Caki2 (cell line): Measurements from ENCODE around the gene LCA5L. TPM values are rescaled to one million over a fixed set of nuclear protein-coding genes. Genes with fewer than 3 reads are reported as not detected.
"Not testable (repeated sequence)": the region's sequence is repeated elsewhere in the genome, so short reads cannot be mapped to it uniquely, and the experiment has no call there.

Source experiments
- DNase-seq: peaks from one replicate; pipeline ENCODE4 v3.0.0-alpha.2; 2015; ENCODE audit warnings: low read depth
- in situ Hi-C: cut with HindIII; loops from 2 replicates; pipeline ENCODE4 v1.10.0; 2016; ENCODE audit warnings: low sequenced_read_pairs, low pct_unique_long_range_greater_than_20kb, mixed read lengths
- total RNA-seq: library from RNA; depleted of rRNA; stranded (reverse); fragments of >200 nt; shearing (Covaris generic); gene quantifications from 2 replicates; pipeline ENCODE4 v1.2.3, GENCODE V29; 2014; ENCODE audit warnings: low replicate concordance; rRNA removed

Gene LCA5L
- total RNA-seq, 1 experiment from 2014 or later = 2.6 TPM

DNA sequence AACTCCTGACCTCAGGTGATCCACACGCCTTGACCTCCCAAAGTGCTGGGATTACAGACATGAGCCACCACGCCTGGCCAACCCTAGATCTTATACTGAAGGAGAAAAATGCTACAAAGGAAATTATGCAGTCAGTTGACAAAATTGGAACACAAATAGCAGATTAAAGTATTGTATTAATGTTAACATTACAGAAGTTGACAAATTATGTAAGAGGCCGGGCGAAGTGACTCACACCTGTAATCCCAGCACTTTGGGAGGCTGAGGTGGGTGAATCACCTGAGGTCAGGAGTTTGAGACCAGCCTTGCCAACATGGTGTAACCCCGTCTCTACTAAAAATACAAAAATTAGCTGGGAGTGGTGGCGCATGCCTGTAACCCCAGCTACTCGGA, 75.7 kb downstream of the LCA5L start:
- in situ Hi-C loops, DNase-seq: not testable (repeated sequence)

DNA sequence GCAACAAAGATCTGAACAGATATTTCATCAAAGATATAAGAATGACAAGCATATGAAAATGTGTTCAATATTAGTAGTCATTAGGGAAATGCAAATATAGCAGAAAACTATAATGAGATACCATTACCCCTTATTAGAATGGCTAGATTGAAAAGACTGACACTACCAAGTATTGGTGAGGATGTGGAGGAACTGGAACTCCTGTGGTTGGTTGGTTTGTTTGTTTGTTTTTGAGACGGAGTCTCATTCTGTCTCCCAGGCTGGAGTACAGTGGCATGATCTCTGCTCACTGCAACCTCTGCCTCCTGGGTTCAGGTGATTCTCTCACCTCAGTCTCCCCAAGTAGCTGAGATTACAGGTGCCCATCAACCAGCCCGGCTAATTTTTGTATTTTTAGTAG, 77.8 kb downstream of the LCA5L start:
- in situ Hi-C loops = no loop called here
- no peak for DNase-seq

DNA sequence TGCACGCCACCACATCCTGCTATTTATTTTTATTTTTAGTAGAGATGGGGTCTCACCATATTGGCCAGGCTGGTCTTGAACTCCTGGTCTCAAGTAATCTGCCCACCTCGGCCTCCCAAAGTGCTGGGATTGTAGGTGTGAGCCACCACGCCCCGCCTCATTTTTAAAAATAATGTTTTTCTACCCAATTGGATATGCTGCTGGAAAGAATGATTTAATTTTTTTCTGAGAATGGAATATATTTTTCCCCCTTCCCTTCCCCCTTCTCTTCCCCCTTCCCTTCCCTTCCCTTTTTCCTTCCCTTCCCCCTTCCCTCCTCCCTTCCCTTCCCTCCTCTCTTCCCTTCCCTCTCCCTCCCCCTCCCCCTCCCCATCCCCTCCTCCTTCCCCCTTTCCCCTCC, 79.0 kb downstream of the LCA5L start:
- DNase-seq = no peak
- in situ Hi-C loops = no loop called here

DNA sequence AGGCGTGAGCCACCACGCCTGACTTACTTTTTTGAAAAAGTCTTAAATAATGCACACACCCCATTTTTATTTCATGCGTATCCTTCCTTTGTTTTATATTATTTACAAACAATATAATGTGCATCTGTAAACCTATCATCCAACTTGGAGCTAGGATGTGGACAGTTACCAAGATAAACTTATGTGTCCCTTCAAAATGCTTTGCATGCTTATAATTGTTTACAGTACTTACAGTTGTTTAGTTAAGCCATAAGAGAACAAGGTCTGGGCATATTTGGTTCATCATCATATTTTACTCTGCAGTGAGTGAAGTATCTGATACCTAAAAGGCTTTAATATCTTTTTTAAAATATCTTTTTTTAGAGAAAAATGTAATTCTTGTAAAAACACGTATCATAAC, 80.6 kb downstream of the LCA5L start:
- in situ Hi-C loops = no loop called here
- no peak for DNase-seq

DNA sequence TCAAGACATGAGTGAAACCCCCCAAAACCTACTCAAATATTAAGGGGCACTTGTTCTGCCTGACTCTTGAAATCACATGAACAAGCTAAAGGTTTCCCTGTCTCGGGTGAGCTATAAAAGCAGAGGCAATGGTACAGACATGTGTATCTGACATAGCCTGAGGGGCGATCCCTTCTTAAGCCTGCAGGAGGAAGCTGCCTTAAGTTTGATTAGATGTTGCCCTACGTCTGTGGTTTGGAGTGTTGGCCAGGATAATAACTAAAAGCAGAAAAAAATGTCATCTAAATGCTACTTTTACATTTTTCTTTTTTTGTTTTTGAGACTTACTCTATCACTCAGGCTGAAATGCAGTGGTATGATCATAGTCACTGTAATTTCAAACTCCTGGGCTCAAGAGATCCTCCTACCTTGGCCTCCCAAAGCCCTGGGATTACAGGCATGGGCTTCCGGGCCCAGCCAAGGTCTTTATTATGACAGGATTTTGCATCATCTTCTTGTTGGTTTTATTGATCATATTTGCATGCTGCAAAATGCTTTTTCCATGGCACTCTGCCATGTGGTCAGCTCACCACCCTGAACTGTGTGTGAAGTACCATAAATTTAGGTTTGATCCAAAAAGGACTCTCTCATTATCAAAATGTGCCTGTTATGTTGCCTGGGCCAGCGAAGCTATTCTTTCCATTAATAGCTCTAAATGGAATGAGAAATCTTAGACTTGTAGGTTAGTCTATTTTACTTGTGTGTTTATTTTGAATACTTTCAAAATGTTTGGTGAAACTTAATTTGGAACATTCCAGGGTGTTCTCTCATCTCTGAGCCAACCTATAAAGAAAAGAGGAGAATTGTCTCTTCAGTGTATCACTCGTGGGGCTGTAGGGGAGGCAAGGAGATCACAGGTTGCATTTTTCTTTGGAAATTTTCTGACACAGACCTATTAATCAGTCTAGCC, 81.7 kb downstream of the LCA5L start:
- in situ Hi-C loops = no loop called here
- no peak for DNase-seq

DNA sequence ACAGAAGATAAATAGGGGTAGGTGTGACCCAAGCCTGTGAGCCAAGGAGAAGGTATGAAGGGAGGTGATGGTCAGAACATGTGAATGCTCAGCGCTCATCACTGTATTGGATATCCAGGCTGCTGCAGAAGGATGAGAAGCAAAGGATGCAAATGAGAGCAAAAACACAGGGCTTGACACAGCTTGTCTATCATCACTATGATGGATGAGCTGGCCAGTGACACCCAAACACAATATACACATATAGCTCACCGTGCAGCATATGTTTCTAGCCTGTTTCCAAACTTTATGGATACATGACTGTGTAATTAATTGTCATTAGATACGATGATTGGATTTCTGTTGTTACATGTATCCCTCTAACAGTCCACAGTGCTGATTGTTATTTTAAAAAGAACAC, 82.8 kb downstream of the LCA5L start:
- in situ Hi-C loops = no loop called here
- DNase-seq = no peak

DNA sequence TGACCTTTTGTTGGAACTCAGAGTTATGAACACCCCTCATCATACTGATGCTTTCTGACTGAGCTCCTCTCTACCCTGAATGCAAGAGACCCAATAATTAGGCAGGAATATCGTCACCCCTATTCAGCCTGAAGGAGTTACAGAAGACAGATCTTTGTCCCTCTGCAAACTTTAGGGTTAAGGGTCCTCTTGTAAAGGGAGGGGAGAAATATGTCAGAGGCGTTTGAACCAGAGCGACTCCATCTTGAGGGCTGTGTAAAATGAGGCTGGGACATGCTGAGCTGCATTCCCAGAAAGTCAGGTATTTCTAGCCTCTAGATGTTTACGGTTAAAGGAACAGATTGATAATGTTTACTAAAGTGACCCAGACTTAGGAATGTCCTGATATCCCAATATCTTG, 86.2 kb downstream of the LCA5L start:
- in situ Hi-C loops = no loop called here
- no peak for DNase-seq

Other genes starting within 250 kb of the LCA5L start
- 33.5 and 37.6 TPM in 2 replicates for gene BRWD1, start 132.1 kb downstream of the LCA5L start, total RNA-seq
- 412 and 479 TPM in 2 replicates for gene HMGN1, start 96.7 kb downstream of the LCA5L start, total RNA-seq
- gene SH3BGR, start 6.2 kb upstream of the LCA5L start, total RNA-seq = 3.6 and 7.8 TPM in 2 replicates
- 12.1 and 25.4 TPM in 2 replicates for gene B3GALT5, start 167.2 kb upstream of the LCA5L start, total RNA-seq